ENCODE results near the gene BCAP29.

- no peak for TF ChIP-seq POLR2AphosphoS5 (IDR thresholded peaks at IDR 0.05; ENCODE audit: borderline replicate concordance, low read depth, low read length)
- no peak for TF ChIP-seq FOXP2 (optimal IDR thresholded peaks at IDR 0.05; ENCODE audit: control extremely low read depth, extremely low read length, insufficient read depth)
These were observed 33.4 kb downstream of the BCAP29 start for GRCh38 chr7:107613439-107613838.

Measured in SK-N-MC (cell line).